AG09319 (cell line): ENCODE data around the gene PPIA.
A peak's percentile ranks its signal among the peaks of the same experiment; 100 is the strongest.

Experiments used
- DNase-seq: peaks from one replicate; pipeline ENCODE4 v3.0.0-alpha.2; 2010; ENCODE audit warnings: low read depth; ENCODE audit errors: extremely low read depth
- TF ChIP-seq, protein P1 (sequence below): IDR thresholded peaks from 2 replicates; pipeline ENCODE4 v1.5.1; 2011; ENCODE audit warnings: low read depth, mild to moderate bottlenecking, inconsistent platforms, low read length, moderate library complexity

Gene PPIA

DNA sequence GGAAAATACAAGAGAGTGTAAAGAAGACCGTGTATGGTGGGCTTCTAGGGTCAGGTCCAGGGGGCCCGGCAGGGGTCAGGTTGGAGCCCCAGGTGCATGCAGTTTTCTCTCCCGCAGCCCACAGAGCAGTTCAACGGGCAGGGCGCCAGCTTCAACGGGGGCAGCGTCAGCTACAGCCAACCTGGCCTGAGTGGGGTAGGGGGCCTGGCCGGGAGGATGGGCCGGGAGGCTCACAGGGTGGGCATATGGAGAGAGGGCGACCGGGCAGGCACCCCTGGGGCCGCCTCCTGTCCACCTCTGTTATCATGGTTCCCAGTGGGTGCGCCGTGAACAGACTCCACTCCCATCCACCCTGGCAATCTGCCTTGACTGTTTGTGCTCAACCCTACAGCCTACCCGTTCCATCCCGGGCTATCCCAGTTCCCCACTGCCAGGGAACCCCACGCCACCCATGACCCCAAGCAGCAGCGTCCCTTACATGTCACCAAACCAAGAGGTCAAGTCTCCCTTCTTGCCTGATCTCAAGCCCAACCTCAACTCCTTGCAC is 36.4 kb upstream of the PPIA start:
- TF ChIP-seq, protein P1, sequence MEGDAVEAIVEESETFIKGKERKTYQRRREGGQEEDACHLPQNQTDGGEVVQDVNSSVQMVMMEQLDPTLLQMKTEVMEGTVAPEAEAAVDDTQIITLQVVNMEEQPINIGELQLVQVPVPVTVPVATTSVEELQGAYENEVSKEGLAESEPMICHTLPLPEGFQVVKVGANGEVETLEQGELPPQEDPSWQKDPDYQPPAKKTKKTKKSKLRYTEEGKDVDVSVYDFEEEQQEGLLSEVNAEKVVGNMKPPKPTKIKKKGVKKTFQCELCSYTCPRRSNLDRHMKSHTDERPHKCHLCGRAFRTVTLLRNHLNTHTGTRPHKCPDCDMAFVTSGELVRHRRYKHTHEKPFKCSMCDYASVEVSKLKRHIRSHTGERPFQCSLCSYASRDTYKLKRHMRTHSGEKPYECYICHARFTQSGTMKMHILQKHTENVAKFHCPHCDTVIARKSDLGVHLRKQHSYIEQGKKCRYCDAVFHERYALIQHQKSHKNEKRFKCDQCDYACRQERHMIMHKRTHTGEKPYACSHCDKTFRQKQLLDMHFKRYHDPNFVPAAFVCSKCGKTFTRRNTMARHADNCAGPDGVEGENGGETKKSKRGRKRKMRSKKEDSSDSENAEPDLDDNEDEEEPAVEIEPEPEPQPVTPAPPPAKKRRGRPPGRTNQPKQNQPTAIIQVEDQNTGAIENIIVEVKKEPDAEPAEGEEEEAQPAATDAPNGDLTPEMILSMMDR = no peak
- no peak for DNase-seq

- TF ChIP-seq, protein P1 = peak; percentile 14
- DNase-seq = peak; percentile 20
These were observed 35.0 kb upstream of the PPIA start for GRCh38 chr7:44761207-44762161.

GRCh38 chr7:44762300-44762699 is 34.2 kb upstream of the PPIA start:
- TF ChIP-seq, protein P1 = no peak
- no peak for DNase-seq

- TF ChIP-seq, protein P1 = no peak
- DNase-seq = no peak
These were observed 33.6 kb upstream of the PPIA start for GRCh38 chr7:44762726-44763522.

DNA sequence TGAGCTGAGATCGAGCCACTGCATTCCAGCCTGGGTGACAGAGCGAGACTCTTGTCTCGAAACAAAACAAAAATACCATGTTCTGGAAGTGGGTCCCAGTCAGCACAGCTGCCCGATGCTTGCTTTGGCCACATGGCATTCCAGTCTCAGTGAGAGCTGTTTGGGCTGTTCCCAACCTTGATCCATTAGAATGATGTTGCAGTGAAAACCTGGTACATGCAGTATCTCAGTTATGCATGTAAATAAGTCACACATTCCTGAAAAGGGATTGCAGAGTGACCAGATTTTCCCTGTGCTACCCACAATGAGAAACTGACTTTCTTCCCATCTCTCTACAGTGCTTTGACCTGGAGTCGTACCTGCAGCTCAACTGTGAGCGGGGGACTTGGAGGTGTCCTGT is 32.4 kb upstream of the PPIA start:
- DNase-seq = no peak
- TF ChIP-seq, protein P1 = no peak

DNA sequence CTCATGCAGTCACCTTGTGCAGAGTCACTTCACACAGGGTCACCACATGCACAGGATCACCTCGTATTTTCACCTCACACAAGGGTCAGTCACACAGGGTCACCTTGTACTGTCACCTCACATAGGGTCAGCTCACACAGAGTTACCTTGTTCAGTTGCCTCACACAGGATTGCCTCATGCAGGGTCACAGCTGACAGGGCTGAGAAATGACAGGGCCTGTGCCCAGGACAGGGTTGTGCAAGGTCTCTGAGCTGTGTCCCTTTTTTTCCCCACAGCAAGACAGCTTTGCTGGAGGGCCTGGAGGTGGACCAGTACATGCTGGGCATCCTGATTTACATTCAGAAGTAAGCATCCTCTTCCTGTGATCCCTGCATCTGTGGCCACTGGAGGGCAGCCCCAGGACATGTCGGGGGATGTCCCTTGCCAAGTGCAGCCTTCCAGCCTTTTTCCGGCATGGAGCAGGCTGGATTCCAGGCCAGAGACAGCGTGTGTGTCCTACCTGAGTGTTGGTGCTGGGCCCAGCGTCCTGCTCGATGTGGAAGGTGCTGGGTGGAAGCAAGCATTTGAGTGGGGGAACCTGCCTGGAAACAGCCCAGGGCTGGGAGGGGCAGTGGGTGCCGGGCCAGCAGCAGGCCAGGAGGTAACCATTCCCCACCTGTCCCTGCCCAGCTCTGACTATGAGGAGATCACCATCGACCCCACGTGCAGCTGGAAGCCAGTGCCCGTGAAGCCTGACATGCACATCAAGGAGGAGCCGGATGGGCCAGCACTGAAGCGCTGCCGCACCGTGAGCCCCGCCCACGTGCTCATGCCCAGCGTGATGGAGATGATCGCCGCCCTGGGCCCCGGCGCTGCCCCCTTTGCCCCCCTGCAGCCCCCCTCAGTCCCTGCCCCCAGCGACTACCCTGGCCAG is 31.6 kb upstream of the PPIA start:
- TF ChIP-seq, protein P1 = no peak
- no peak for DNase-seq
